HG02938 (cell line): ENCODE results near the gene PDGFA.

Experiments used
- ATAC-seq: cut with Tn5 transposase; IDR thresholded peaks from one replicate; pipeline ENCODE4 v1.9.1; 2021; ENCODE audit warnings: mild to moderate bottlenecking, moderate library complexity; ENCODE audit not compliant: unreplicated experiment

The PDGFA gene

GRCh38 chr7:505171-505570 lies 14.5 kb downstream of the PDGFA start:
- no peak for ATAC-seq

- ATAC-seq = no peak
Measured at GRCh38 chr7:504221-505111, 15.2 kb downstream of the PDGFA start.

GRCh38 chr7:503575-504111 lies 16.0 kb downstream of the PDGFA start:
- no peak for ATAC-seq

GRCh38 chr7:502296-502695 lies 17.4 kb downstream of the PDGFA start:
- ATAC-seq = no peak

- ATAC-seq = no peak
Measured at GRCh38 chr7:501526-501925, 18.1 kb downstream of the PDGFA start.

- ATAC-seq = no peak
Measured at GRCh38 chr7:500521-501420, 18.9 kb downstream of the PDGFA start.

- ATAC-seq = no peak
Measured at GRCh38 chr7:499853-500485, 19.7 kb downstream of the PDGFA start.

- ATAC-seq = no peak
Measured at GRCh38 chr7:498678-499641, 20.7 kb downstream of the PDGFA start.

GRCh38 chr7:497946-498655 lies 21.5 kb downstream of the PDGFA start:
- no peak for ATAC-seq

GRCh38 chr7:497346-497745 lies 22.3 kb downstream of the PDGFA start:
- no peak for ATAC-seq

GRCh38 chr7:496528-497295 lies 22.9 kb downstream of the PDGFA start:
- ATAC-seq = no peak

- ATAC-seq = no peak
Measured at GRCh38 chr7:495761-496321, 23.8 kb downstream of the PDGFA start.

GRCh38 chr7:495326-495725 lies 24.3 kb downstream of the PDGFA start:
- no peak for ATAC-seq

- ATAC-seq = no peak
Measured at GRCh38 chr7:494906-495305, 24.7 kb downstream of the PDGFA start.

GRCh38 chr7:494259-494687 lies 25.4 kb downstream of the PDGFA start:
- ATAC-seq = no peak

- no peak for ATAC-seq
Measured at GRCh38 chr7:493661-494251, 25.9 kb downstream of the PDGFA start.

GRCh38 chr7:492714-493065 lies 27.0 kb downstream of the PDGFA start:
- no peak for ATAC-seq
